Retinal pigment epithelial cell (primary cell): ENCODE results near the gene SFRP4.

ENCODE experiments used
- DNase-seq: peaks from one replicate; pipeline ENCODE4 v3.0.0-alpha.2; 2010; ENCODE audit warnings: low read depth
- H3K4me3 ChIP-seq: 2 replicates; pipeline ENCODE4 v1.5.1; 2011; ENCODE audit warnings: mild to moderate bottlenecking, low read length, control low read depth, moderate library complexity
- CTCF ChIP-seq: conservative IDR thresholded peaks from 2 replicates; pipeline ENCODE4 v1.5.1; 2011; ENCODE audit warnings: low read depth, low read length, control low read depth, inconsistent platforms

The SFRP4 gene

GRCh38 chr7:37942934-37943610, 26.5 kb upstream of the SFRP4 start:
- no peak for TF ChIP-seq CTCF
- H3K4me3 ChIP-seq = no peak overlapping the region
- no peak for DNase-seq

- DNase-seq = no peak
- TF ChIP-seq CTCF = no peak
These were observed 16.5 kb upstream of the SFRP4 start for GRCh38 chr7:37933018-37933566.

GRCh38 chr7:37932543-37932942, 15.9 kb upstream of the SFRP4 start:
- DNase-seq = no peak
- H3K4me3 ChIP-seq = no peak overlapping the region
- TF ChIP-seq CTCF = no peak

More at GRCh38 chr7:37933018-37933566, 16.5 kb upstream of the SFRP4 start:
- no peak overlapping the region for H3K4me3 ChIP-seq

GRCh38 chr7:37930226-37930948, 13.8 kb upstream of the SFRP4 start:
- TF ChIP-seq CTCF = no peak
- no peak for DNase-seq
- no peak overlapping the region for H3K4me3 ChIP-seq

- no peak for DNase-seq
- no peak for TF ChIP-seq CTCF
- H3K4me3 ChIP-seq = no peak overlapping the region
These were observed 12.3 kb upstream of the SFRP4 start for GRCh38 chr7:37928878-37929277.

- DNase-seq = no peak
- TF ChIP-seq CTCF = no peak
- no peak overlapping the region for H3K4me3 ChIP-seq
These were observed 11.3 kb upstream of the SFRP4 start for GRCh38 chr7:37927773-37928444.
